OCI-LY3 (cell line): ENCODE data around the gene CDH18.

Experiments used
- CTCF ChIP-seq: fragments of 200-600, 300-600 bp; sonication (generic); IDR thresholded peaks from 2 replicates; pipeline ENCODE4 v1.5.1; 2014; ENCODE audit warnings: antibody characterized with exemption, low read length, low read depth
- EZH2phosphoT487 ChIP-seq: fragments of 200-600 bp; shearing (Covaris generic); IDR thresholded peaks from 2 replicates; pipeline ENCODE4 v1.6.1; 2018; ENCODE audit warnings: antibody characterized with exemption, mixed run types, low read depth

DNA sequence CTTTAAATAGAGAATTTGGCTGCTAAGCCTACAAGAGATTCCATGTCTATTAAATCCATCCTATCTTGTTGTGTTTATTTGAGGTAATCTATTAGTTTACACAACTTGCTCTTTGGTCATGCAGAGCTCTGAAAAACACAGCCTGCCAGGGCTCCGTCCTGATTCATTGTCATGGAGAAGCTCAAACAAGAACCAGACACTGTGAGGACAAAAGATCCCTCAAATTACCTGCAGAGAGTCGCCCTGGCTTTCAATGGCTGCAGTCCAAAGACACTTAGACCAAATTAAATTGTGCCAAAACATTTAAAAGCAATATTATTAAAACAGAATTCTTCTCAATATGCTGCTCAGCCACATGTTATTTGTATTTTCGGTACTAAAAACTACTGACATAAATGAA lies 60.1 kb downstream of the CDH18 start:
- TF ChIP-seq CTCF = no peak
- no peak for TF ChIP-seq EZH2phosphoT487
